GM12865 (cell line): ENCODE data around the gene CERS6.

Source experiments
- DNase-seq: peaks from one replicate; pipeline ENCODE4 v3.0.0; 2010; ENCODE audit warnings: low read depth
- H3K4me3 ChIP-seq: 2 replicates; pipeline ENCODE4 v1.5.1; 2011; ENCODE audit warnings: mild to moderate bottlenecking, low read depth, low read length, control low read depth
- CTCF ChIP-seq: IDR thresholded peaks from 2 replicates; pipeline ENCODE4 v1.5.1; 2011; ENCODE audit warnings: low read length, control low read depth, low read depth, inconsistent platforms; ENCODE audit not compliant: insufficient read depth; ENCODE audit errors: missing control alignments

CERS6 gene

DNA sequence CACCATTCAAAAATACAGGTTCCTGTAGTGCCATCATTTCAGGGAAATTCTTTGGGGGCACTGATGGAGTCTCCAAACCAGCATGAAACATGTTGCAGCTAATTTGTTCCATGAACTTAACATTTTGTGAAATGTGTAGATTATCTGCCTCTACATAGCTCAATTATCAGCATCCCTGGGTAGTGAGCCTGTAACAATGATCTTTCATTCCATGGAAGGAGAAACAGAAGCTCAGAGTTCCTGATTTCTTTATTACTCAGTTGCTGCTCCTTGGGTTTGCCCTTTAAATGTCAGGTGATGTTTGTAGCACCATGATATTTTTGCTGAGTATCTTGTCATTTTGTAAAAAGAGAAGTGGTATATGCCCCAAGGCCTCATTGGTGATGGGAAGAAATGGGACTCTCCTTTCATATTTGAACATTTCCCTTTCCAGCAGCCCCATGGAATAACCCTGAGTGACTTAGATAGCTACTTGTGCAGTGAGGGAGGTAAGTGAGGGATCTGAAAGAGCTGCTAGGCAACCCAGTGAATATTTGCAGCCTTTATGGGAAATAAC lies 146.9 kb downstream of the CERS6 start:
- H3K4me3 ChIP-seq, result no peak overlapping the region
- no peak for DNase-seq
- no peak for TF ChIP-seq CTCF

DNA sequence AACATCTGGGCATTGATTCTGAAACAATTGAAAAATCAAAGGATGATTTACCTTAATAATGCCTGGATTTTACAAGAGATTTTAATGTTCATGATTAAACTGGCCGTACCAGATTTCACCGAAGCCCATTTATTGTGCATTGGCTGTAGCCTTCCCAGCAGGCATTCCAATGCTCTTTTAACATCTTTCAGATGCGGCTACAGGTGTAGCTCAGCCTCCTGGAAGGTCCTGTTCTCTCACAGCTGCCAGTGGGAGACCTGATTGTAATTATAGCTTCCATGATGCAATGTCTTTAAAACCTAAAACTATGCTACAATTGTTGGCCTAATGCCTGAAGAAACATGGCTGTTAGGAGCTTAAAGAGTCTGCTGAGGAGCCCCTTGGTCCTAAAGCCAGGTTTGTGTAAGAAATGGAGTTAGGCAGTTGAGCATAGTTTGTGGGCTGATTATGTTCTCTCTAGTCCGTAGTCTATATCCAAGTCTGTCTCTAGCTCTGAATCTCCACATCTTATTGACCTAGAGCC lies 147.4 kb downstream of the CERS6 start:
- no peak for TF ChIP-seq CTCF
- no peak for DNase-seq
- H3K4me3 ChIP-seq, result no peak overlapping the region

- TF ChIP-seq CTCF, result no peak
- no peak for DNase-seq
- H3K4me3 ChIP-seq, result no peak overlapping the region
Observed at GRCh38 chr2:168604252-168604651, 148.2 kb downstream of the CERS6 start.

DNA sequence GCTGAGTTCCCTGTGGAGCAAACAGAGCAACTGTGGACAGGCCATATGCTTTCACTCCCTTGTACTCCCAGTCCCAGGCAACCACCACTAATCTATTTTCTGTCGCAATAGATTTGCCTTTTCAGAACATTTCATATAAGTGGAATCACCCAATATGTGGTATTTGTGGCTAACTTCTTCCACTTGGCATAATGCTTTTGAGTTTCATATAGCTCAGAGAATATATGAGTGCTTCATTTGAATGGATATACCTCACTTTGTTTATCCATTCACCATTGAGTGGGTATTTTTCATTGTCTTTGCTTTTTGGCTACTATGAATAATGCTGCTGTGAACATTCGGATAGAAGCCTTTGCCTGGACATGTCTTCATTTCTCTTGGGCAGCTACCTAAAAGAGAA lies 151.9 kb downstream of the CERS6 start:
- H3K4me3 ChIP-seq, result no peak overlapping the region
- DNase-seq, result no peak
- no peak for TF ChIP-seq CTCF

DNA sequence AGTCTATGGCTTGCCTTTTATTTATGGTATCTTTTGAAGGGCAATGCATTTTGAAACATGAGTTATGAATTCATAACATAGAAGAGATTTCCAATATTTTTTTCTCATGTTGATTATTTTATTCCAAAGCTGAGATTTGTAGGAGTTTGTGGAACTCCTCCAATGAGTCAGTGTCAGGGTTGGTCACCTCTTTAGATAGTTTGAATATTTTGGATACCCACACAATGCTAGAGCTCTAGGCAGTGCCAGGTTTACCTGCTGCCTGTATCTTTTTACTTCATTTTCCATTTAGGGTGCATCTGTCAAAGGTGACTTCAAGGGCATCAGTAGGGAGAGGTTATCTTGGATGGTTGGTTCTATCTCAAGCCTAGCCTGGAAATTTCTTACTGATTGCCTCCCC lies 152.7 kb downstream of the CERS6 start:
- DNase-seq, result no peak
- TF ChIP-seq CTCF, result no peak

GRCh38 chr2:168611091-168611490 lies 155.0 kb downstream of the CERS6 start:
- H3K4me3 ChIP-seq, result no peak overlapping the region
- DNase-seq, result no peak
- no peak for TF ChIP-seq CTCF

More for the DNA sequence above, 152.7 kb downstream of the CERS6 start:
- H3K4me3 ChIP-seq, result no peak overlapping the region
